Measurements from ENCODE around the gene BNC2.

BNC2 gene

DNA sequence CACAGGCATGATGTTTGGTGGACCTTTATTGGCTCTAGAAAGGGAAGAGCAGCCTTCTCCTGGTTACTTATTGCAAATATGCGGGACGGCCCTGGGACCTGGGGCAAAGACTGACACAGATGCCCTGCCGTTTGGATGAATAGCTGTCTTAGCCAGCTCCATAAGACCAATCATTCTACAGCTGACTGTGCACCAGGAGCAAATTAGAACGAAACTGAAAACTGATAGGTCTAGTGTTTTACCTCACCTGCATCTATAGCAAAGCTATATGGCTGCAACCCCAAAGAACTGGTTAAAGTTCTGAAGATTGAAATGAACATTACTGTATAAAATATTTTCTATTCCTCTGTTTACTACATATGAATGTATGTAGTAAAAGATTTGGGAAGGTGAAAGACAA lies 34.2 kb upstream of the BNC2 start:
- Histone ChIP-seq H4K8ac (ENCODE audit: low read depth, low read length) (no peak overlapping the region), H2AK5ac (ENCODE audit: low read length) (no peak overlapping the region), H3K79me1 (ENCODE audit: low read length) (no peaks in the 10 kb centered on the region), H3K56ac (ENCODE audit: low read length) (no peak overlapping the region), H3K36me3 (ENCODE audit: control insufficient read depth, insufficient read depth, low read length) (no peaks in the 10 kb centered on the region), H4K5ac (ENCODE audit: low read length) (no peak overlapping the region), H3K27ac (ENCODE audit: low read depth, low read length) (no peak overlapping the region), H3K4me2 (ENCODE audit: low read length) (no peak overlapping the region), H3K79me2 (ENCODE audit: control insufficient read depth, insufficient read depth, low read length) (no peaks in the 10 kb centered on the region), H3K27me3 (ENCODE audit: insufficient read depth, low read length, poor library complexity) (no peaks in the 10 kb centered on the region), H3K23ac (ENCODE audit: low read length) (no peak overlapping the region), H3K4ac (ENCODE audit: low read depth, low read length) (no peak overlapping the region), H2BK15ac (replicated peaks; ENCODE audit: low read depth) (no peak overlapping the region), H3K4me3 (ENCODE audit: low read length) (no peak overlapping the region), H3K9ac (ENCODE audit: low read length) (no peak overlapping the region), H3K4me1 (ENCODE audit: control insufficient read depth, low read depth, low read length) (no peaks in the 10 kb centered on the region), H2BK120ac (ENCODE audit: low read depth, low read length) (no peak overlapping the region), H3K18ac (ENCODE audit: low read length) (no peak overlapping the region), H2BK5ac (ENCODE audit: low read length) (no peak overlapping the region)
- no peak for DNase-seq
- no CpG with 5 or more reads among the region's 4 CpGs for WGBS (ENCODE audit: extremely low coverage, insufficient coverage, low lambda C conversion rate)

DNA sequence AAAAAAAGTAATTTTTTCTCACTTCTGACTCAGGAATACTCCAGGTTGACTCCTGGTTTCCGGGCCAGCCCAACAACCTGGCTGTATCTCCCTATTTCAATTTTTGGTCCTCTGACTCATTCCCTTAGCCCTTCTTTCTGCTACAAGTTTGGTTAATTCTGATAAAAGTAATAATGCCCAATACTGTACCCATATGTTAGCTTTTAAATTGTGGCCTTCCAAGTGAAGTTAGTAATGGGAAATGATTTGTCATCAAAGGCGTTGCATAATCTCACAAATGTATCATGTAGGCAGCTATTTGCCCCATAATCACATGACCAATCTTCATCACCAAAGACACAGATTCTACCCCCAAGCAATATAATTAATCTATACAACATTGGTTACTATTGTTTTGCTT lies 31.1 kb upstream of the BNC2 start:
- Histone ChIP-seq H3K27ac (ENCODE audit: low read depth, low read length) (no peak overlapping the region), H2BK5ac (ENCODE audit: low read length) (no peak overlapping the region), H2AK5ac (ENCODE audit: low read length) (no peak overlapping the region), H3K4me3 (ENCODE audit: low read length) (no peak overlapping the region), H3K18ac (ENCODE audit: low read length) (no peak overlapping the region), H4K5ac (ENCODE audit: low read length) (no peak overlapping the region), H3K79me2 (ENCODE audit: control insufficient read depth, insufficient read depth, low read length) (no peaks in the 10 kb centered on the region), H3K27me3 (ENCODE audit: insufficient read depth, low read length, poor library complexity) (no peaks in the 10 kb centered on the region), H3K9ac (ENCODE audit: low read length) (no peak overlapping the region), H3K4me2 (ENCODE audit: low read length) (no peak overlapping the region), H4K8ac (ENCODE audit: low read depth, low read length) (no peak overlapping the region), H3K79me1 (ENCODE audit: low read length) (no peaks in the 10 kb centered on the region), H3K56ac (ENCODE audit: low read length) (no peak overlapping the region), H2BK15ac (replicated peaks; ENCODE audit: low read depth) (no peak overlapping the region), H3K23ac (ENCODE audit: low read length) (no peak overlapping the region), H3K36me3 (ENCODE audit: control insufficient read depth, insufficient read depth, low read length) (no peaks in the 10 kb centered on the region), H2BK120ac (ENCODE audit: low read depth, low read length) (no peak overlapping the region), H3K4me1 (ENCODE audit: control insufficient read depth, low read depth, low read length) (no peaks in the 10 kb centered on the region), H3K4ac (ENCODE audit: low read depth, low read length) (no peak overlapping the region)
- no CpG with 5 or more reads among the region's 2 CpGs for WGBS (ENCODE audit: extremely low coverage, insufficient coverage, low lambda C conversion rate)
- no peak for DNase-seq

DNA sequence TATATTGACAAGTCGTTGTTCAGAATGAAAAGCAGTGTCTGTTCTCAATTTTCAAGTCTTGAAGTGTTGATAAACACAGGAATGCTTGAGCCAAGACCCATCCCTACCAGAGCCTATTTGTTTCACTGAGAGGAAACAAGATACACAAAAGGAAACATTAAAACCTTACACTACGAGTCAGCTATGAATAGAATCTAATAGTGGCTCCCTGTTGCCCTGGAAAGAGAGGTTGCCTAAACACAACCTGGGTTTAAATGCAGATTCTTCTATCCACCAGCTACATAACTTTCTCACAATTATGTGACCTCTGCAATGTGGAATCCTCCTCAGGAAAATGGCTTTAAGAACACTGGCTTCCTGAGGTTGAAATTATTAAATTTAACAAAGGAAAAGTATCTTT lies 29.1 kb upstream of the BNC2 start:
- Histone ChIP-seq H3K4me1 (ENCODE audit: control insufficient read depth, low read depth, low read length) (no peaks in the 10 kb centered on the region), H3K79me2 (ENCODE audit: control insufficient read depth, insufficient read depth, low read length) (no peaks in the 10 kb centered on the region), H4K5ac (ENCODE audit: low read length) (no peak overlapping the region), H3K4me3 (ENCODE audit: low read length) (no peak overlapping the region), H2BK120ac (ENCODE audit: low read depth, low read length) (no peak overlapping the region), H3K27ac (ENCODE audit: low read depth, low read length) (no peak overlapping the region), H3K36me3 (ENCODE audit: control insufficient read depth, insufficient read depth, low read length) (no peaks in the 10 kb centered on the region), H3K79me1 (ENCODE audit: low read length) (no peaks in the 10 kb centered on the region), H3K4ac (ENCODE audit: low read depth, low read length) (no peak overlapping the region), H3K27me3 (ENCODE audit: insufficient read depth, low read length, poor library complexity) (no peaks in the 10 kb centered on the region), H2AK5ac (ENCODE audit: low read length) (no peak overlapping the region), H4K8ac (ENCODE audit: low read depth, low read length) (no peak overlapping the region), H3K18ac (ENCODE audit: low read length) (no peak overlapping the region), H3K9ac (ENCODE audit: low read length) (no peak overlapping the region), H3K23ac (ENCODE audit: low read length) (no peak overlapping the region), H3K4me2 (ENCODE audit: low read length) (no peak overlapping the region), H2BK15ac (replicated peaks; ENCODE audit: low read depth) (no peak overlapping the region), H3K56ac (ENCODE audit: low read length) (no peak overlapping the region), H2BK5ac (ENCODE audit: low read length) (no peak overlapping the region)
- DNase-seq = no peak
- WGBS (ENCODE audit: extremely low coverage, insufficient coverage, low lambda C conversion rate) = no CpG with 5 or more reads among the region's 2 CpGs

DNA sequence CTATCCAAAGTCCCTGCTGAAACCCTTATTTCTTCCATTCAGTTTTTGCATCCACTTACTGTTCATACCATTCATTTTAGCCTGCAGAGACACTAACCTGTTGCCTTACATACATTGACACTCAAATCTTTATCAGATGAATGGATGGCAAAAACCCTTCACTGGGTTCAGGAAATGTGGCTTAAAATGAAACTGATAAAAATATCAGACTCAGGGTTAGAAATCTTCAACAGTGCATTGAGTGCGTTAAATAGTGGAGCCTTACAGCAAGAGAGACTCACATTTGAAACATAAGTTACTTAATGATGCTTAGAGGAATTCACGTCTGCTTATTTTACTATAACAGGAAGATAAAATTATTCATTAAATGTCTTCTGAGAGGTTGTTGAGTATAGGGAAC lies 28.0 kb upstream of the BNC2 start:
- no peaks in the 10 kb centered on the region for H3K79me1 ChIP-seq (ENCODE audit: low read length)
- H3K18ac ChIP-seq (ENCODE audit: low read length) = no peak overlapping the region
- H3K4me1 ChIP-seq (ENCODE audit: control insufficient read depth, low read depth, low read length) = no peaks in the 10 kb centered on the region
- no peak for DNase-seq
- H3K79me2 ChIP-seq (ENCODE audit: control insufficient read depth, insufficient read depth, low read length) = no peaks in the 10 kb centered on the region
- H3K4ac ChIP-seq (ENCODE audit: low read depth, low read length) = no peak overlapping the region
- H3K27me3 ChIP-seq (ENCODE audit: insufficient read depth, low read length, poor library complexity) = no peaks in the 10 kb centered on the region
- no peak overlapping the region for H4K5ac ChIP-seq (ENCODE audit: low read length)
- no peak overlapping the region for H4K8ac ChIP-seq (ENCODE audit: low read depth, low read length)
- H3K27ac ChIP-seq (ENCODE audit: low read depth, low read length) = no peak overlapping the region
- H2BK5ac ChIP-seq (ENCODE audit: low read length) = no peak overlapping the region
- H3K9ac ChIP-seq (ENCODE audit: low read length) = no peak overlapping the region
- H3K23ac ChIP-seq (ENCODE audit: low read length) = no peak overlapping the region
- H2BK15ac ChIP-seq (replicated peaks; ENCODE audit: low read depth) = no peak overlapping the region
- H3K4me2 ChIP-seq (ENCODE audit: low read length) = no peak overlapping the region
- no peak overlapping the region for H3K4me3 ChIP-seq (ENCODE audit: low read length)
- H3K56ac ChIP-seq (ENCODE audit: low read length) = no peak overlapping the region
- H3K36me3 ChIP-seq (ENCODE audit: control insufficient read depth, insufficient read depth, low read length) = no peaks in the 10 kb centered on the region
- WGBS (ENCODE audit: extremely low coverage, insufficient coverage, low lambda C conversion rate) = no CpG with 5 or more reads among the region's 2 CpGs
- no peak overlapping the region for H2BK120ac ChIP-seq (ENCODE audit: low read depth, low read length)
- H2AK5ac ChIP-seq (ENCODE audit: low read length) = no peak overlapping the region

DNA sequence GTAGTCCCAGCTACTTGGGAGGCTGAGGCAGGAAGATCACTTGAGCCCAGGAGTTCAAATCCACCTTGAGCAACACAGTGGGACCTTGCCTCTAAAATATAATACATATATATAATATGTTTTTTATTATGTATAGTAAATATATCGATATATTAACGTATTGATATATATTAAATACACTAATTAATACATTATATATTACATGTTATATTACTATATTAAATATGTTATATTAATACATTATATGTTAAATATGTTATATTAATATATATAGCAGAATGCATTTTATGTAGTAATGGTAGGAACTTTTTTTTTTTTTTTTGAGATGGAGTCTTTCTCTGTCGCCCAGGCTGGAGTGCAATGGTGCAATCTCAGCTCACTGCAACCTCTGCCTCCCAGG lies 18.1 kb upstream of the BNC2 start:
- Histone ChIP-seq H3K56ac (ENCODE audit: low read length) (no peak overlapping the region), H3K4me1 (ENCODE audit: control insufficient read depth, low read depth, low read length) (peaks cover 1% of the 10 kb centered on the region), H3K79me2 (ENCODE audit: control insufficient read depth, insufficient read depth, low read length) (no peaks in the 10 kb centered on the region), H3K36me3 (ENCODE audit: control insufficient read depth, insufficient read depth, low read length) (no peaks in the 10 kb centered on the region), H3K23ac (ENCODE audit: low read length) (no peak overlapping the region), H2BK120ac (ENCODE audit: low read depth, low read length) (no peak overlapping the region), H2BK5ac (ENCODE audit: low read length) (no peak overlapping the region), H3K79me1 (ENCODE audit: low read length) (no peaks in the 10 kb centered on the region), H3K18ac (ENCODE audit: low read length) (no peak overlapping the region), H4K8ac (ENCODE audit: low read depth, low read length) (no peak overlapping the region), H3K4ac (ENCODE audit: low read depth, low read length) (no peak overlapping the region), H4K5ac (ENCODE audit: low read length) (no peak overlapping the region), H2AK5ac (ENCODE audit: low read length) (no peak overlapping the region), H3K4me2 (ENCODE audit: low read length) (no peak overlapping the region), H3K9ac (ENCODE audit: low read length) (no peak overlapping the region), H3K27ac (ENCODE audit: low read depth, low read length) (no peak overlapping the region), H3K27me3 (ENCODE audit: insufficient read depth, low read length, poor library complexity) (no peaks in the 10 kb centered on the region), H3K4me3 (ENCODE audit: low read length) (no peak overlapping the region), H2BK15ac (replicated peaks; ENCODE audit: low read depth) (no peak overlapping the region)
- WGBS (ENCODE audit: extremely low coverage, insufficient coverage, low lambda C conversion rate) = 100% methylated on average over 2 of the region's 3 CpGs
- DNase-seq = no peak

DNA sequence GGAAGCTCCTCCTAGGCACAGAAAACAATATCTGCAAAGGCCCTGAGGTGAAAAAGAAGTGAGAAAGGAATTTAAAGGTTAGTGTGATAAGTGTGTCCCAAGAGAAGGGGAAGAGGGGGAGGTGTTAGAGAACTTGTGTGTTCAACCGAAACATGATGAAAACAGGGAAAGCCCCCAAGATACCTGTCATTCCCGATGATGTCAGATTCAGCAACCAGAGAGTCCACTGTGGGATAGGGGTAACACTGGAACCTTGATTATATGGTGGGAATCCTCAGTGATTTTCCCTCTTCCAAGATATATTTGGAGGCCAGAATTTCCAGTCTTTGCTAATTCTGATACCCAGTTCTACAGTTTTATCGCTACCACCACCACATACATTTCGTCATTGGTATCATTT lies 15.5 kb upstream of the BNC2 start:
- Histone ChIP-seq H4K8ac (ENCODE audit: low read depth, low read length) (no peak overlapping the region), H3K4me2 (ENCODE audit: low read length) (no peak overlapping the region), H3K27ac (ENCODE audit: low read depth, low read length) (no peak overlapping the region), H4K5ac (ENCODE audit: low read length) (no peak overlapping the region), H2BK15ac (replicated peaks; ENCODE audit: low read depth) (no peak overlapping the region), H3K4me1 (ENCODE audit: control insufficient read depth, low read depth, low read length) (peaks cover 1% of the 10 kb centered on the region), H3K18ac (ENCODE audit: low read length) (no peak overlapping the region), H2AK5ac (ENCODE audit: low read length) (no peak overlapping the region), H3K4ac (ENCODE audit: low read depth, low read length) (no peak overlapping the region), H3K9ac (ENCODE audit: low read length) (no peak overlapping the region), H3K79me1 (ENCODE audit: low read length) (no peaks in the 10 kb centered on the region), H3K27me3 (ENCODE audit: insufficient read depth, low read length, poor library complexity) (no peaks in the 10 kb centered on the region), H2BK120ac (ENCODE audit: low read depth, low read length) (no peak overlapping the region), H3K56ac (ENCODE audit: low read length) (no peak overlapping the region), H3K4me3 (ENCODE audit: low read length) (no peak overlapping the region), H3K23ac (ENCODE audit: low read length) (no peak overlapping the region), H2BK5ac (ENCODE audit: low read length) (no peak overlapping the region), H3K36me3 (ENCODE audit: control insufficient read depth, insufficient read depth, low read length) (no peaks in the 10 kb centered on the region), H3K79me2 (ENCODE audit: control insufficient read depth, insufficient read depth, low read length) (no peaks in the 10 kb centered on the region)
- DNase-seq = peak; percentile 7
- no CpG with 5 or more reads among the region's 4 CpGs for WGBS (ENCODE audit: extremely low coverage, insufficient coverage, low lambda C conversion rate)
